ENCODE measurements around the gene SLC2A4RG.

- TF ChIP-seq EZH2 (IDR thresholded peaks at IDR 0.05; ENCODE audit: insufficient read depth, poor library complexity, severe bottlenecking) (no peak), EZH2phosphoT487 (IDR thresholded peaks at IDR 0.05; ENCODE audit: insufficient read depth, low read depth) (no peak)
These were observed 32.6 kb upstream of the SLC2A4RG start for GRCh38 chr20:63706852-63707557.

Data from GM23248 (cell line).